Endothelial cell of umbilical vein (primary cell): ENCODE results near the gene HES1. TPM values are rescaled to one million over a fixed set of nuclear protein-coding genes. Genes with fewer than 3 reads are reported as not detected.

Experiments used
- BruUV-seq: library from RNA; stranded (reverse); fragments of 400-500 nt; replicated peaks from 2 replicates; lab custom pipeline; 2021; lab: Mats Ljungman, UMichigan
- CTCF ChIA-PET: fragments of 300-600, 350-600 bp; sonication (Branson Sonifier 250); formaldehyde crosslinking; loops from one replicate; lab custom pipeline; 2021; ENCODE audit warnings: antibody characterized with exemption, inconsistent platforms; lab: Charles Lee
- POLR2A ChIA-PET: fragments of 300-600, 350-600 bp; sonication (Branson Sonifier 250); formaldehyde crosslinking; loops from one replicate; lab custom pipeline; 2021; ENCODE audit warnings: antibody characterized with exemption, inconsistent platforms; lab: Charles Lee
- DNase-seq: peaks from one replicate; pipeline ENCODE4 v3.0.0-alpha.2; 2011; ENCODE audit warnings: low read depth, low spot score
- FAIRE-seq: peaks from 2 replicates; lab custom pipeline; 2011; peaks lifted over from hg19 to GRCh38; lab: Jason Lieb, UNC
- H2AFZ ChIP-seq: 2 replicates; pipeline ENCODE4 v1.6.0; 2012; ENCODE audit warnings: low read depth, low read length, control low read depth, inconsistent platforms
- H3K27ac ChIP-seq: 2 replicates; pipeline ENCODE4 v1.5.1; 2011; ENCODE audit warnings: low read depth, mild to moderate bottlenecking, control low read depth, low read length, moderate library complexity; ENCODE audit not compliant: insufficient read depth
- H3K27me3 ChIP-seq, 2 experiments: 2 replicates each; pipeline versions ENCODE4 v1.6.0 to v1.6.1; 2011; ENCODE audit warnings: low read length in 2 of 2, mixed read lengths in 1 of 2; ENCODE audit not compliant: control insufficient read depth in 2 of 2, insufficient read depth in 2 of 2
- H3K36me3 ChIP-seq, 2 experiments: 2 replicates in 1 of 2; 3 replicates in 1 of 2; pipeline ENCODE4 v1.5.1; 2011; ENCODE audit warnings: low read length in 2 of 2, mild to moderate bottlenecking in 1 of 2, moderate library complexity in 1 of 2; ENCODE audit not compliant: control insufficient read depth in 2 of 2, insufficient read depth in 2 of 2; ENCODE audit errors: extremely low read depth in 1 of 2
- H3K4me1 ChIP-seq: 3 replicates; pipeline ENCODE4 v1.5.1; 2011; ENCODE audit warnings: mild to moderate bottlenecking, low read length; ENCODE audit not compliant: control insufficient read depth, insufficient read depth; ENCODE audit errors: extremely low read depth
- H3K4me2 ChIP-seq: 2 replicates; pipeline ENCODE4 v1.6.1; 2011; ENCODE audit warnings: low read length, control low read depth, mixed read lengths; ENCODE audit not compliant: insufficient read depth
- H3K4me3 ChIP-seq, 3 experiments: fragments of 200-600 bp in 1 of 3; sonication (generic), shearing (Covaris generic) in 1 of 3; replicated peaks in 1 of 3; 2 replicates each; pipeline ENCODE4 v1.5.1; 2011 to 2016; ENCODE audit warnings: control low read depth in 3 of 3, low read length in 3 of 3, mild to moderate bottlenecking in 2 of 3, inconsistent platforms in 1 of 3, low read depth in 1 of 3, moderate library complexity in 1 of 3; ENCODE audit not compliant: insufficient read depth in 1 of 3
- H3K79me2 ChIP-seq: 2 replicates; pipeline ENCODE4 v1.6.0; 2012; ENCODE audit warnings: low read length, inconsistent platforms; ENCODE audit not compliant: control insufficient read depth, insufficient read depth
- H3K9ac ChIP-seq: replicated peaks from 2 replicates; pipeline ENCODE3; 2011; ENCODE audit warnings: low read length, control low read depth; ENCODE audit not compliant: insufficient read depth; ENCODE audit errors: extremely low read depth
- H3K9me1 ChIP-seq: replicated peaks from 3 replicates; pipeline ENCODE4 v1.6.0; 2011; ENCODE audit warnings: mild to moderate bottlenecking, low read length; ENCODE audit not compliant: control insufficient read depth, insufficient read depth; ENCODE audit errors: extremely low read depth
- H3K9me3 ChIP-seq: replicated peaks from 2 replicates; pipeline ENCODE4 v1.5.1; 2012; ENCODE audit warnings: low read length, inconsistent platforms; ENCODE audit not compliant: control insufficient read depth, insufficient read depth
- H4K20me1 ChIP-seq: replicated peaks from 2 replicates; pipeline ENCODE3; 2011; ENCODE audit warnings: mild to moderate bottlenecking, low read length; ENCODE audit not compliant: control insufficient read depth, insufficient read depth; ENCODE audit errors: extremely low read depth
- CTCF ChIP-seq, 2 donors: IDR thresholded peaks; 1 replicate in 1 of 2; 2 replicates in 1 of 2; pipeline ENCODE4 v1.5.1; 2011; ENCODE audit warnings: low read length in 2 of 2, mild to moderate bottlenecking in 2 of 2, moderate library complexity in 2 of 2, control low read depth in 1 of 2, inconsistent platforms in 1 of 2, low read depth in 1 of 2; ENCODE audit not compliant: insufficient read depth in 1 of 2; ENCODE audit errors: extremely low read depth in 1 of 2
- GATA2 ChIP-seq: IDR thresholded peaks from 2 replicates; pipeline ENCODE4 v1.7.0; 2011; ENCODE audit warnings: low read depth, mild to moderate bottlenecking, moderate library complexity, mixed read lengths, low read length; ENCODE audit not compliant: insufficient read length, insufficient read depth
- POLR2A ChIP-seq: IDR thresholded peaks from 2 replicates; pipeline ENCODE4 v1.6.1; 2012; ENCODE audit warnings: low read depth, mild to moderate bottlenecking, control low read depth, low read length
- dilution Hi-C: fragments of 300-500 bp; cut with MboI; formaldehyde crosslinking; loops from one replicate; pipeline ENCODE4 v1.15.0; 2019; ENCODE audit warnings: low sequenced_read_pairs; ENCODE audit not compliant: extremely low pct_ligation_motif_present
- intact Hi-C: fragments of 100-400 bp; cut with micrococcal nuclease; formaldehyde crosslinking; loops from one replicate; pipeline ENCODE4 v1.10.0; 2022
- polyA plus RNA-seq, 4 experiments: library from polyadenylated mRNA; depleted of rRNA in 3 of 4; stranded (reverse) in 3 of 4; unstranded in 1 of 4; fragments of >200 nt; gene quantifications; 2 replicates each; pipeline versions ENCODE4 v1.2.1 to v1.2.3, GENCODE V29; 2011 to 2012; ENCODE audit warnings: missing spikeins in 1 of 4
- total RNA-seq: library from RNA; stranded (reverse); gene quantifications from 2 replicates; pipeline ENCODE4 v1.2.3, GENCODE V29; 2021

Gene HES1
- total and polyA plus RNA-seq, 2 donors (not counting 3 experiments of a cell fraction or from before 2014, with no cell fraction given): 42.0 to 210 TPM

DNA sequence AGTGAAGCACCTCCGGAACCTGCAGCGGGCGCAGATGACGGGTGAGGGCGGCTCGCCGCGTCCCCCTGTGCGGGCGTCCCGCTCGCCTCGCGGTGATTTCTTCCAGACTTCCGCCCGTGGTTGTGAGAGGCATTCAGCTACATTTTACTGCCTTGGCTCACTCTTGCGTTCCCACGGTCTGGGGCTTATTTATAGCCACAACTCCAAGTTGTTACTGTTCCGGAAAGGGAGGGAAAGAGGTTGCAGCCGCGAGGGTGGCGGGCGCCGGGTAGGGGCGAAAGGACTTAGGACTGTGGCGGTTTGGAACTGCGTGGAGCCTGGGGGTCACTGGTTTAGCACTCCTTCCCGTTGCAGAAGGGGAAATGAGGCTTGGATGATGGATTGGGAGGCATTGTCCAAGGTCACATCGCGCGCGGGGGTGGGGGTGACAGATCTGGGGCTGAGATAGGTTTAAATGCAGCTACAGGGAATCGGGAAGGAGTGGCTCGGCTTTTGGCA lies 1.1 kb downstream of the HES1 start:
- TF ChIP-seq GATA2: peak; percentile 25
- no peak for TF ChIP-seq POLR2A
- no peak for TF ChIP-seq CTCF (IDR thresholded peaks at IDR 0.05; ENCODE audit: extremely low read depth in 1 of 2, insufficient read depth in 1 of 2, low read depth in 1 of 2, low read length in 2 of 2)
- ChIA-PET CTCF (interaction anchor here (0.8 to 11.1 kb wide), 12 partner anchors 9 to 471 kb away, joined by 3 to 338 read pairs (median 26); no protein-coding TSS in a partner anchor), POLR2A (interaction anchor here (0.9 to 5.2 kb wide), 11 partner anchors 30 to 356 kb away, joined by 3 to 22 read pairs (median 7); no protein-coding TSS in a partner anchor)
- H3K9me3 ChIP-seq: no peaks in the 10 kb centered on the region
- peaks cover 40% of the 10 kb centered on the region for H3K4me1 ChIP-seq
- H3K27ac ChIP-seq: peak overlapping the region; percentile 96
- H3K27me3 ChIP-seq: no peaks in the 10 kb centered on the region
- dilution Hi-C loops: no loop called here
- no peak overlapping the region for H2AFZ ChIP-seq
- H3K79me2 ChIP-seq: peaks cover 2% of the 10 kb centered on the region
- no peaks in the 10 kb centered on the region for H3K36me3 ChIP-seq
- intact Hi-C loops: loop anchor here (2.0 to 5.0 kb wide), 2 partner anchors 266 to 285 kb away; no protein-coding TSS in a partner anchor
- H3K9me1 ChIP-seq: no peaks in the 10 kb centered on the region
- BruUV-seq: no TSS peak
- no peaks in the 10 kb centered on the region for H4K20me1 ChIP-seq
- H3K4me2 ChIP-seq: peak overlapping the region; percentile 84
- H3K9ac ChIP-seq: peak overlapping the region; percentile 98
- peak; percentile 77 for FAIRE-seq
- H3K4me3 ChIP-seq: peak overlapping the region; percentile 32 to 92 (median 54)
- peak; percentile 77 for DNase-seq
